PC-9 (cell line): ENCODE data around the gene TSPAN11. TPM values are rescaled to one million over a fixed set of nuclear protein-coding genes. Genes with fewer than 3 reads are reported as not detected.

ENCODE experiments used
- BruUV-seq: library from RNA; stranded (reverse); fragments of 400-500 nt; replicated peaks from 2 replicates; lab custom pipeline; 2021; lab: Mats Ljungman, UMichigan
- CTCF ChIA-PET: fragments of 300-600 bp; sonication (Branson Sonifier 250); formaldehyde crosslinking; loops from one replicate; lab custom pipeline; 2022; ENCODE audit warnings: antibody characterized with exemption; lab: Charles Lee
- POLR2A ChIA-PET: fragments of 300-600 bp; sonication (Branson Sonifier 250); formaldehyde crosslinking; loops from one replicate; lab custom pipeline; 2022; ENCODE audit warnings: antibody characterized with exemption; ENCODE audit not compliant: unreplicated experiment; lab: Charles Lee
- DNase-seq, 2 experiments: peaks; one replicate each; pipeline versions ENCODE4 v3.0.0 to v3.0.0-alpha.2; 2015 to 2022; ENCODE audit warnings: mixed read lengths in 1 of 2
- H2AFZ ChIP-seq: fragments of 200-600 bp; sonication (generic); 2 replicates; pipeline ENCODE4 v1.8.1; 2017; ENCODE audit warnings: antibody characterized with exemption
- H3F3A ChIP-seq: fragments of 200-600 bp; sonication (generic); 2 replicates; pipeline ENCODE4 v1.8.1; 2017; ENCODE audit warnings: antibody characterized with exemption, mild to moderate bottlenecking, low read depth; ENCODE audit not compliant: insufficient read depth
- H3K27ac ChIP-seq: fragments of 200-600 bp; sonication (generic); 2 replicates; pipeline ENCODE4 v1.6.1; 2016; ENCODE audit warnings: mixed run types
- H3K27me3 ChIP-seq: fragments of 200-600 bp; sonication (generic); 2 replicates; pipeline ENCODE4 v1.6.1; 2016; ENCODE audit warnings: low read depth, mixed run types; ENCODE audit not compliant: insufficient read depth
- H3K36me3 ChIP-seq: fragments of 200-600 bp; sonication (generic); 2 replicates; pipeline ENCODE4 v1.6.1; 2016; ENCODE audit warnings: low read depth, mixed run types
- H3K4me1 ChIP-seq: fragments of 200-600 bp; sonication (generic); replicated peaks from 2 replicates; pipeline ENCODE4 v1.6.1; 2016; ENCODE audit warnings: mixed run types; ENCODE audit not compliant: insufficient read depth
- H3K4me2 ChIP-seq: fragments of 200-600 bp; sonication (generic); 2 replicates; pipeline ENCODE4 v1.6.1; 2017; ENCODE audit warnings: mixed run types
- H3K4me3 ChIP-seq: fragments of 200-600 bp; sonication (generic); 2 replicates; pipeline ENCODE4 v1.6.1; 2016; ENCODE audit warnings: mixed run types
- H3K79me2 ChIP-seq: fragments of 200-600 bp; sonication (generic); 2 replicates; pipeline ENCODE4 v1.6.1; 2017; ENCODE audit warnings: low read depth, mixed run types
- H3K9me2 ChIP-seq: fragments of 200-600 bp; sonication (generic); 2 replicates; pipeline ENCODE4 v1.8.1; 2017; ENCODE audit warnings: mild to moderate bottlenecking; ENCODE audit not compliant: insufficient read depth
- H3K9me3 ChIP-seq: fragments of 200-600 bp; sonication (generic); 2 replicates; pipeline ENCODE4 v1.8.1; 2016; ENCODE audit warnings: low read depth; ENCODE audit not compliant: insufficient read depth
- H4K20me1 ChIP-seq: fragments of 200-600 bp; sonication (generic); 2 replicates; pipeline ENCODE4 v1.8.1; 2017; ENCODE audit not compliant: insufficient read depth
- EZH2 ChIP-seq: fragments of 200-600 bp; sonication (generic); IDR thresholded peaks from 2 replicates; pipeline ENCODE4 v1.8.0; 2017; ENCODE audit warnings: antibody characterized with exemption, low read depth
- intact Hi-C: fragments of 100-400 bp; cut with micrococcal nuclease; formaldehyde crosslinking; loops from one replicate; pipeline ENCODE4 v1.10.0; 2022; ENCODE audit not compliant: unreplicated experiment
- total RNA-seq: library from RNA; stranded (reverse); gene quantifications from 2 replicates; pipeline ENCODE4 v1.2.3, GENCODE V29; 2021
- TF ChIP-seq, protein P1 (sequence below): fragments of 200-600 bp; sonication (generic); conservative IDR thresholded peaks from 2 replicates; pipeline ENCODE4 v1.6.1; 2017; ENCODE audit warnings: mixed run types, antibody characterized with exemption, mild to moderate bottlenecking, moderate library complexity

TSPAN11 gene
- total RNA-seq, 1 experiment from 2014 or later = not detected

DNA sequence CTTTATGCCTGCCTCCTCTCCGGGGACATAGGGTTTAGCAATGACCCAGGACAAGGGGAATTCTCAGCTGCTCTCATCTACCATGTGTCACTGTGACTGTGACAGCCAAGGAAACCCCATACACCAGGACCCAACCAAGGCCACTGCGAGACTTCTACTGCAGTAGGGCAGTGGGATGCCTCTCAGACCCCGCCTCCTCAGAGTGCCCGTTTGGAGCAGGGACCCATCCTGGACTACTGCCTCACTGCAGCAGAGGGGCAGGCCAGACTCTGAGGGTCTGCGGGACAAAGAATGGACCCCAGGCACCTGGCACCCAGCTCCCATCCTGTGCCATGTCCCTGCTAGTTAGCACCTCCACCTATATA lies 75.8 kb downstream of the TSPAN11 start:
- DNase-seq = no peak
- H3K27ac ChIP-seq = no peak overlapping the region
- H3K79me2 ChIP-seq = peaks cover 16% of the 10 kb centered on the region; the same call in 1 of the 2 replicates
- BruUV-seq = no TSS peak
- no peak overlapping the region for H3K4me3 ChIP-seq
- peaks cover 28% of the 10 kb centered on the region for H3F3A ChIP-seq
- intact Hi-C loops = loop anchor here (10.0 kb wide), 1 partner anchor 322 kb away; the partner anchor contains the start of gene SINHCAF
- peaks cover 64% of the 10 kb centered on the region for H3K4me1 ChIP-seq
- H3K4me2 ChIP-seq = no peak overlapping the region
- ChIA-PET CTCF (no interaction called here), POLR2A (no interaction called here)
- no peak overlapping the region for H2AFZ ChIP-seq
- H3K9me3 ChIP-seq = no peaks in the 10 kb centered on the region
- no peaks in the 10 kb centered on the region for H4K20me1 ChIP-seq
- no peaks in the 10 kb centered on the region for H3K9me2 ChIP-seq
- TF ChIP-seq EZH2 = no peak
- TF ChIP-seq, protein P1, sequence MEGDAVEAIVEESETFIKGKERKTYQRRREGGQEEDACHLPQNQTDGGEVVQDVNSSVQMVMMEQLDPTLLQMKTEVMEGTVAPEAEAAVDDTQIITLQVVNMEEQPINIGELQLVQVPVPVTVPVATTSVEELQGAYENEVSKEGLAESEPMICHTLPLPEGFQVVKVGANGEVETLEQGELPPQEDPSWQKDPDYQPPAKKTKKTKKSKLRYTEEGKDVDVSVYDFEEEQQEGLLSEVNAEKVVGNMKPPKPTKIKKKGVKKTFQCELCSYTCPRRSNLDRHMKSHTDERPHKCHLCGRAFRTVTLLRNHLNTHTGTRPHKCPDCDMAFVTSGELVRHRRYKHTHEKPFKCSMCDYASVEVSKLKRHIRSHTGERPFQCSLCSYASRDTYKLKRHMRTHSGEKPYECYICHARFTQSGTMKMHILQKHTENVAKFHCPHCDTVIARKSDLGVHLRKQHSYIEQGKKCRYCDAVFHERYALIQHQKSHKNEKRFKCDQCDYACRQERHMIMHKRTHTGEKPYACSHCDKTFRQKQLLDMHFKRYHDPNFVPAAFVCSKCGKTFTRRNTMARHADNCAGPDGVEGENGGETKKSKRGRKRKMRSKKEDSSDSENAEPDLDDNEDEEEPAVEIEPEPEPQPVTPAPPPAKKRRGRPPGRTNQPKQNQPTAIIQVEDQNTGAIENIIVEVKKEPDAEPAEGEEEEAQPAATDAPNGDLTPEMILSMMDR = no peak
- no peaks in the 10 kb centered on the region for H3K27me3 ChIP-seq
- H3K36me3 ChIP-seq = no peaks in the 10 kb centered on the region

DNA sequence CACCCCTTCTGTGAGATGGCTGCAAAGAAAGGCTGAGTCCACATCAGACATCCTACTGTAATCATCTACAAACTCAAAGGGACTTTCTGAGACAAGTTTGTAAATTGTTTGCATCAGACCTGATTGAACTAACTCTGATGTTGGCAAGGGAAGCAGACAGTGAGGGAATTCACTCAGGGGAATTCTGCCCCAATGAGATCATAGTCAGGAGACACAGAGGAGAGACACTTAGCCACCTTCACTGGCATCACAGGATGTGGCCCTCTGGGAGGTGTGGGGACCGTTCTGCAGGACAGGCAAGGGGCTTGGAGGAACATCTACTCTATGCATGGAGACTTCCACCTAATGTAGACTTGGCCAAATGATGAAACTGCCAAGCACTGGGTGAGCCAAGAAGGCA lies 76.5 kb downstream of the TSPAN11 start:
- POLR2A ChIA-PET = interaction anchor here (0.6 kb wide), 1 partner anchor 234 kb away, joined by 5 read pairs; no protein-coding TSS in a partner anchor
- Histone ChIP-seq H3K9me3 (no peaks in the 10 kb centered on the region), H3K4me3 (no peak overlapping the region), H4K20me1 (no peaks in the 10 kb centered on the region), H3F3A (peaks cover 32% of the 10 kb centered on the region), H3K4me2 (0 out of 2 replicates have a peak overlapping the region, but pooled peaks have one; percentile 61), H3K27me3 (no peaks in the 10 kb centered on the region), H3K27ac (no peak overlapping the region), H3K4me1 (peaks cover 71% of the 10 kb centered on the region), H3K79me2 (peaks cover 16% of the 10 kb centered on the region; the same call in 1 of the 2 replicates), H3K9me2 (no peaks in the 10 kb centered on the region), H3K36me3 (no peaks in the 10 kb centered on the region), H2AFZ (no peak overlapping the region)
- no TSS peak for BruUV-seq
- CTCF ChIA-PET = no interaction called here
- intact Hi-C loops = loop anchor here (10.0 kb wide), 1 partner anchor 322 kb away; the partner anchor contains the start of gene SINHCAF
- no peak for TF ChIP-seq EZH2
- TF ChIP-seq, protein P1 = no peak
- no peak for DNase-seq

DNA sequence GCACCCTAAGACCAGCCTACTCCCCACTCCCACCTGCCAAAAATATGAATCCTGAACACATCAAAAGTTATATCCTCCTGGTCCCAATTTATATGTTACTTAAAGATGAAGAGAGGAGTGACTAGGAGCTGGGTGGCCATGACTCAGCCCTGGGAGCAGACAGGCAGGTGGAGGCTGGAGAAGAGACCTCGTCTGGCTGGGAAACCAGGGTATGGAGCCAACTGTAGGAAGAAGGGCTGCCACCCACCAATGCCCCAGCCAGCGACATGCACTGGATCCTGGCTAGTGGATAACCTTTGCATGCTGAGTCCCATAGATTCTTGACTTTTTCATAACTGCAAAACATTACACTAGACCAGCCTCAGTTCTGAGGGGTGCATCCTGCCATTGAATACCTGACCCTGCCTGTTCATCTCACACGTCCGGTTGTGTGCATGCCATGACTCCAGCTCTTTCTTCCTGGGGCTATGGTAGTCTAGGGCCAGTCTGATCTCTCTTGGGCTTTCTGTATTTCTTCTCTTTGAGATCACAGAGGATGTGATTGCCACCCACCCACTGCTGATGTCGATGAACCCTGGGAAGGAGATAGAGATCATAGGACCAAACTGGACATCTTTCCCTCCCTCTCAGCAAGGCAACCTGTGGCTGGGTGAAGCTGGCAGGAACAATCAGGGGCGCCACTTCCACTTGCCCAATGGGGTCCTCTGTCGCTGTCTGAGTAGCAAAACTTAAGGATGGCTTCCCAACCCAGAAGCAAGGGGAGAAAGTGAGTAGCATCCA lies 77.5 kb downstream of the TSPAN11 start:
- TF ChIP-seq EZH2 = no peak
- TF ChIP-seq, protein P1 = no peak
- Histone ChIP-seq H3K27me3 (no peaks in the 10 kb centered on the region), H3K9me3 (no peaks in the 10 kb centered on the region), H3F3A (peaks cover 32% of the 10 kb centered on the region), H4K20me1 (no peaks in the 10 kb centered on the region), H3K4me2 (peak overlapping the region; percentile 61), H3K4me1 (peaks cover 79% of the 10 kb centered on the region), H3K27ac (peak overlapping the region; percentile 95), H3K79me2 (peaks cover 16% of the 10 kb centered on the region; the same call in 1 of the 2 replicates), H2AFZ (no peak overlapping the region), H3K9me2 (no peaks in the 10 kb centered on the region), H3K36me3 (no peaks in the 10 kb centered on the region), H3K4me3 (no peak overlapping the region)
- intact Hi-C loops = loop anchor here (10.0 kb wide), 1 partner anchor 321 kb away; the partner anchor contains the start of gene SINHCAF
- CTCF ChIA-PET = no interaction called here
- no TSS peak for BruUV-seq
- no peak for DNase-seq
- POLR2A ChIA-PET = interaction anchor here (0.6 kb wide), 1 partner anchor 233 kb away, joined by 5 read pairs; no protein-coding TSS in a partner anchor
